Measurements from ENCODE around the gene SLC7A14. TPM values are rescaled to one million over a fixed set of nuclear protein-coding genes. Genes with fewer than 3 reads are reported as not detected.
"Not testable (repeated sequence)": the region's sequence is repeated elsewhere in the genome, so short reads cannot be mapped to it uniquely, and the experiment has no call there.

Gene SLC7A14
- total RNA-seq, 2 experiments from 2014 or later = not detected

DNA sequence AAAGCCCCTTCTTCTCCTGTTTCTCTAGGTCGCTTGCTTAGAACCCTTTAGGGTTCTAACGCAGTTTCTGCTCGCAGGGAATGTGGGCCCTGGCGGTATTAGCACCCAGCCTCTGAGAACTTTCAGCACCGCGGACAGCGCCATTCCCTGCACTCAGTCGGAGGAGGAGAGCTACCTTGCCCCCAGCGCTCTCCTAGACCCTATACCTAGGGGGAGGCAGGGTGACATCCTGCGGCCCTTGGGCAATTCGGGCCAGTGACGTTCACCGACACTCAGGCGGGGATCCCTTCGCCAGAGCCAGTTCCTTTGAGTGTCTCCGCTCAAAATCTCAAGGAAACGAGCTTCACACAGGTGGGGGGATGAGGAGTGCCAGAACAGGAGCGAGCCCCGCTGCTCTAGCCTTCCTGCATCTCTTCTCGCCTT lies 1.3 kb downstream of the SLC7A14 start:
- Mint-ChIP-seq H3K27me3 (peaks cover 80% of the 10 kb centered on the region), H3K9me3 (peaks cover 9% of the 10 kb centered on the region), H3K4me3 (no peak overlapping the region), H3K27ac (no peak overlapping the region), H3K36me3 (ENCODE audit: low read depth) (no peaks in the 10 kb centered on the region), H3K4me1 (ENCODE audit: low read depth) (no peaks in the 10 kb centered on the region)
- POLR2A ChIA-PET = no interaction called here
- no peaks in the 10 kb centered on the region for H3K36me3 ChIP-seq (ENCODE audit: insufficient read depth, low read length)
- peak; percentile 6 to 51 (median 21) for DNase-seq
- CTCF ChIA-PET = no interaction called here
- peaks cover 3% of the 10 kb centered on the region for H3K4me1 ChIP-seq (ENCODE audit: insufficient read depth, low read length)
- no peak overlapping the region for H3K4me3 ChIP-seq (ENCODE audit: low read length)
- no peak for ATAC-seq (ENCODE audit: poor library complexity)
- TF ChIP-seq, protein P1, sequence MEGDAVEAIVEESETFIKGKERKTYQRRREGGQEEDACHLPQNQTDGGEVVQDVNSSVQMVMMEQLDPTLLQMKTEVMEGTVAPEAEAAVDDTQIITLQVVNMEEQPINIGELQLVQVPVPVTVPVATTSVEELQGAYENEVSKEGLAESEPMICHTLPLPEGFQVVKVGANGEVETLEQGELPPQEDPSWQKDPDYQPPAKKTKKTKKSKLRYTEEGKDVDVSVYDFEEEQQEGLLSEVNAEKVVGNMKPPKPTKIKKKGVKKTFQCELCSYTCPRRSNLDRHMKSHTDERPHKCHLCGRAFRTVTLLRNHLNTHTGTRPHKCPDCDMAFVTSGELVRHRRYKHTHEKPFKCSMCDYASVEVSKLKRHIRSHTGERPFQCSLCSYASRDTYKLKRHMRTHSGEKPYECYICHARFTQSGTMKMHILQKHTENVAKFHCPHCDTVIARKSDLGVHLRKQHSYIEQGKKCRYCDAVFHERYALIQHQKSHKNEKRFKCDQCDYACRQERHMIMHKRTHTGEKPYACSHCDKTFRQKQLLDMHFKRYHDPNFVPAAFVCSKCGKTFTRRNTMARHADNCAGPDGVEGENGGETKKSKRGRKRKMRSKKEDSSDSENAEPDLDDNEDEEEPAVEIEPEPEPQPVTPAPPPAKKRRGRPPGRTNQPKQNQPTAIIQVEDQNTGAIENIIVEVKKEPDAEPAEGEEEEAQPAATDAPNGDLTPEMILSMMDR (IDR thresholded peaks at IDR 0.05) = no peak
- intact Hi-C loops (cut with DNase I, micrococcal nuclease) = no loop called here
- H3K27me3 ChIP-seq (ENCODE audit: control insufficient read depth in 1 of 2, insufficient read depth in 2 of 2, low read length in 2 of 2) = peaks cover 29 to 61% of the 10 kb centered on the region in 2 experiments
- H3K27ac ChIP-seq (ENCODE audit: low read depth in 1 of 2, low read length in 2 of 2) = no peak overlapping the region
- peaks cover 0 to 22% of the 10 kb centered on the region in 2 experiments for H3K9me3 ChIP-seq (ENCODE audit: control insufficient read depth in 1 of 2, insufficient read depth in 1 of 2, low read length in 2 of 2)

DNA sequence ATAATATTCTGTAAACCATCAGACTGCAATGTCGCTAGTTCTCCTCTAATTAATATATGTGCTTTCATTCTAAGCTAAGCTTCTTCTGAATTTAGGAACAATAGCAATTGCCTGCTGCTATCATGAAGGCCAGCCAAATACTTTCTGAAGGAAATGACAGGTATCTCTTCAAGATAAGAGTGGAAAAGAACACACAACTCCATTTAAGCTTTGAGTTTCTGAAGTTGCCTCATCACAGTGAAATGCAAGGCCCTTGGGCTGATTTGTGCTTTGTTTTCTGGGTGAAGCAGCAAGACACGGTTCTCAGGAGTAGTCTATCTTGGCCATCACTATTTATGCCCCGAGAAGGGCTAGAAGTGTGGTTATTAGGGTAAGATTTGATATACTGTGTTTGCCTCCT lies 6.2 kb downstream of the SLC7A14 start:
- Mint-ChIP-seq H3K4me3 (no peak overlapping the region), H3K27ac (no peak overlapping the region), H3K27me3 (peaks cover 62% of the 10 kb centered on the region), H3K9me3 (peaks cover 9% of the 10 kb centered on the region), H3K4me1 (ENCODE audit: low read depth) (no peaks in the 10 kb centered on the region), H3K36me3 (ENCODE audit: low read depth) (no peaks in the 10 kb centered on the region)
- H3K36me3 ChIP-seq (ENCODE audit: insufficient read depth, low read length) = no peaks in the 10 kb centered on the region
- H3K27ac ChIP-seq (ENCODE audit: low read depth in 1 of 2, low read length in 2 of 2) = no peak overlapping the region
- TF ChIP-seq, protein P1 (IDR thresholded peaks at IDR 0.05) = no peak
- POLR2A ChIA-PET = no interaction called here
- no peak overlapping the region for H3K4me3 ChIP-seq (ENCODE audit: low read length)
- peaks cover 2% of the 10 kb centered on the region for H3K4me1 ChIP-seq (ENCODE audit: insufficient read depth, low read length)
- no peak for DNase-seq
- H3K27me3 ChIP-seq (ENCODE audit: control insufficient read depth in 1 of 2, insufficient read depth in 2 of 2, low read length in 2 of 2) = peaks cover 11 to 26% of the 10 kb centered on the region in 2 experiments
- H3K9me3 ChIP-seq (ENCODE audit: control insufficient read depth in 1 of 2, insufficient read depth in 1 of 2, low read length in 2 of 2) = peaks cover 0 to 4% of the 10 kb centered on the region in 2 experiments
- no peak for ATAC-seq (ENCODE audit: poor library complexity)
- intact Hi-C loops (cut with DNase I, micrococcal nuclease) = no loop called here
- CTCF ChIA-PET = interaction anchor here (0.6 kb wide), 1 partner anchor 277 kb away, joined by 3 read pairs; no protein-coding TSS in a partner anchor

DNA sequence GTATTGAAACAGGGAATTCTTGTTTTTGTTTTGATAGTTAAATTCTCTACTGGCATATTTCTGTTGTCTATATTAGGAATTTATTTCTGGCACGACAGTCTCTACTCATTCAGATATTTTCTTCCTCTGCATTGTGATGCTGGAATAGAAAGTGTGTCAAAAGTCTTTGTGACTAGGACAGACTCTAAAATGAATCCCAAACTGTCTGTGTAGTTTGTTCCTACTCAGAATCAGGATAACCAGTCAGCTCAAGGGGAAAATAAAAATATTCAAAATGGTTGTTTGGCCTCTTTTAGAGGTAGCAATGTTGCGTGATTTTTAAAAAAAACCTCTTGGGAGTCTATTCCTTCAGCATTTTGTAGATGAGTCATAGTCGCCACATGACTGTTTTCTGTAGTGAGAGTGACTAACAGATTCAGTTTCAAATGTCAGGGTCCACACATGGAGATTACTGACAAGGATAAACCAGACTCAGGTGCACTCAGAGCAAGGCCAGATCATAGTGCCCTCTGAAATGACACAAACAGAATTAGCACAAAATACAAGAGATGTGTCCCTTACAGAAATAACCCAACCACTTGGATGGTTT lies 13.1 kb downstream of the SLC7A14 start:
- POLR2A ChIA-PET = no interaction called here
- no peak for ATAC-seq (ENCODE audit: poor library complexity)

DNA sequence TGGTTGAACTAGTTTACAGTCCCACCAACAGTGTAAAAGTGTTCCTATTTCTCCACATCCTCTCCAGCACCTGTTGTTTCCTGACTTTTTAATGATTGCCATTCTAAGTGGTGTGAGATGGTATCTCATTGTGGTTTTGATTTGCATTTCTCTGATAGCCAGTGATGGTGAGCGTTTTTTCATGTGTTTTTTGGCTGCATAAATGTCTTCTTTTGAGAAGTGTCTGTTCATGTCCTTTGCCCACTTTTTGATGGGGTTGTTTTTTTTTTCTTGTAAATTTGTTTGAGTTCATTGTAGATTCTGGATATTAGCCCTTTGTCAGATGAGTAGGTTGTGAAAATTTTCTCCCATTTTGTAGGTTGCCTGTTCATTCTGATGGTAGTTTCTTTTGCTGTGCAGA lies 18.3 kb downstream of the SLC7A14 start:
- H3K9me3 Mint-ChIP-seq; H3K27me3 ChIP-seq (ENCODE audit: control insufficient read depth in 1 of 2, insufficient read depth in 2 of 2, low read length in 2 of 2); DNase-seq; H3K4me3 ChIP-seq (ENCODE audit: low read length); H3K27ac ChIP-seq (ENCODE audit: low read depth in 1 of 2, low read length in 2 of 2); H3K36me3 ChIP-seq (ENCODE audit: insufficient read depth, low read length); H3K4me3 Mint-ChIP-seq; H3K9me3 ChIP-seq (ENCODE audit: control insufficient read depth in 1 of 2, insufficient read depth in 1 of 2, low read length in 2 of 2); H3K36me3 Mint-ChIP-seq (ENCODE audit: low read depth); ATAC-seq (ENCODE audit: poor library complexity); intact Hi-C loops (cut with DNase I, micrococcal nuclease); POLR2A ChIA-PET; H3K4me1 ChIP-seq (ENCODE audit: insufficient read depth, low read length); CTCF ChIA-PET; H3K27ac Mint-ChIP-seq: not testable (repeated sequence)
- H3K4me1 Mint-ChIP-seq (ENCODE audit: low read depth) = peaks cover 12% of the 10 kb centered on the region
- H3K27me3 Mint-ChIP-seq = peaks cover 11% of the 10 kb centered on the region

More for the DNA sequence above, 13.1 kb downstream of the SLC7A14 start:
- no peaks in the 10 kb centered on the region for H3K36me3 ChIP-seq (ENCODE audit: insufficient read depth, low read length)
- H3K9me3 Mint-ChIP-seq = no peaks in the 10 kb centered on the region
- TF ChIP-seq, protein P1 (IDR thresholded peaks at IDR 0.05) = no peak
- intact Hi-C loops (cut with DNase I, micrococcal nuclease) = no loop called here
- CTCF ChIA-PET = interaction anchor here (0.5 kb wide), 1 partner anchor 319 kb away, joined by 3 read pairs; no protein-coding TSS in a partner anchor
- no peaks in the 10 kb centered on the region for H3K4me1 Mint-ChIP-seq (ENCODE audit: low read depth)
- H3K27me3 Mint-ChIP-seq = peaks cover 38% of the 10 kb centered on the region
- H3K27ac ChIP-seq (ENCODE audit: low read depth in 1 of 2, low read length in 2 of 2) = no peak overlapping the region
- H3K27ac Mint-ChIP-seq = no peak overlapping the region
- no peak overlapping the region for H3K4me3 Mint-ChIP-seq
- no peaks in the 10 kb centered on the region for H3K36me3 Mint-ChIP-seq (ENCODE audit: low read depth)
- no peaks in the 10 kb centered on the region for H3K9me3 ChIP-seq (ENCODE audit: control insufficient read depth in 1 of 2, insufficient read depth in 1 of 2, low read length in 2 of 2)
- peaks cover 0 to 6% of the 10 kb centered on the region in 2 experiments for H3K27me3 ChIP-seq (ENCODE audit: control insufficient read depth in 1 of 2, insufficient read depth in 2 of 2, low read length in 2 of 2)
- no peak overlapping the region for H3K4me3 ChIP-seq (ENCODE audit: low read length)
- DNase-seq = no peak
- H3K4me1 ChIP-seq (ENCODE audit: insufficient read depth, low read length) = no peaks in the 10 kb centered on the region

Measured in CD4-positive, alpha-beta T cell (primary cell).